LNCAP (cell line): Measurements from ENCODE around the gene FXYD3.

Experiments used
- CTCF ChIP-seq: fragments of 450-650 bp; IDR thresholded peaks from 2 replicates; pipeline ENCODE4 v1.5.1; 2017; ENCODE audit warnings: mild to moderate bottlenecking

The FXYD3 gene

GRCh38 chr19:35095667-35096368, 19.8 kb upstream of the FXYD3 start:
- TF ChIP-seq CTCF, result no peak

- no peak for TF ChIP-seq CTCF
Observed at GRCh38 chr19:35098413-35099049, 17.1 kb upstream of the FXYD3 start.

GRCh38 chr19:35099155-35099896, 16.3 kb upstream of the FXYD3 start:
- TF ChIP-seq CTCF, result no peak

- TF ChIP-seq CTCF, result no peak
Observed at GRCh38 chr19:35099897-35100275, 15.7 kb upstream of the FXYD3 start.

- no peak for TF ChIP-seq CTCF
Observed at GRCh38 chr19:35100588-35101533, 14.8 kb upstream of the FXYD3 start.

- no peak for TF ChIP-seq CTCF
Observed at GRCh38 chr19:35104361-35104760, 11.3 kb upstream of the FXYD3 start.

GRCh38 chr19:35105047-35105410, 10.6 kb upstream of the FXYD3 start:
- TF ChIP-seq CTCF, result no peak
